ENCODE data around the gene PHF23.

The PHF23 gene

DNA sequence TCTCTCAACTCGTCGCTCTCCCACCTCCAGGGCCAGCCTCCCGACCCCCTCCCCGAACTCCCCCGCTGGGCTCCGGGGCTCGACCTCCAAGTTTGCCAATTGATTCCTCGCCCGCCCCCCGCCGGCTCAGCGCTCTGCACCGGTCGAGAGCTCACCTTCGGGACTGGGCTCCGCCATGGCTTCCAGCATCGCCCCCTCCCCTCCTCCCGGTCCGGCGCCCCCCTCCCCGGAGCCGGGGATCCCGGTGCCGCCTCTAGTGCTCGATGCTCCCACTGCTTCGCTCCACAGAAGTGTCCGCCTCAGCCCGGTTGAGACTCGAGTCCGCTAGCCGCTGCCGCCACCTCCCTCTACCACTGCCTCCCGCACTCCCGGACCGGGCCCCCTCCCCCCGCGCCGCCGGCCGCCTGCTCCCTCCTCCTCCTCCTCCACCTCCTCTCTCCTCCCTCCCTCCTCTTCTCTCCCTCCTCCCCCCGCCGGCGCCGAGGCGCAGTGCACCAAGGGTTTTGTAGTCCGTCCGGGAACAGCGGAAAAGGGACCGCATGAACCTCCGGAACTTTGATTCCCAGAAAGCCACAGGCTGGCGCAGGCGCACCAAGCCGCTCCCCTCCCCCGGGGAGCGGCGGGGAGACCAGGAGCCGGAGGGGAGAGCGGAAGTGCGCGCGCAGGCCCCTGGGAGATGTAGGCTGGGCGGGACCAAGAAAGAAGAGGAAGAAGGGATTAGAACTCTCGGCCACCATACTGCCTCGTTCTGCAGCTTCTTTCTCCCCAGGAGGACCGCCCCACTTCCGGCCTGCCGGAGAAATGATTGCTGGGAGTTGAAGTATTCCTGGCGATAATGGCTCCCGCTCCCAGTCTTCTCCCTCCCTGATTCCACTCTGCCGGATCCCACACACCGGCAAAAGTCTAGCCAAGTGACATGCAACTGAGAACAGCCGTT is at the start of gene PHF23:
Gene PHF23, minus strand, starts transcription at position 367 of the 937 bp plus-strand sequence. Its CDS starts 178 bp downstream, at position 189.
- no peaks in the 10 kb centered on the region for H3K9me3 ChIP-seq (ENCODE audit: control insufficient read depth in 1 of 2, low read length in 2 of 2)
- H3K36me3 ChIP-seq (ENCODE audit: control insufficient read depth in 1 of 2, insufficient read depth in 2 of 2, low read length in 2 of 2) = peaks cover 20 to 38% of the 10 kb centered on the region in 2 donors
- peak within 1 kb of the TSS; percentile 94 for H3K4me3 ChIP-seq (ENCODE audit: low read depth in 1 of 2, low read length in 2 of 2)
- no peaks in the 10 kb centered on the region for H3K27me3 ChIP-seq (ENCODE audit: control insufficient read depth in 1 of 2, insufficient read depth in 2 of 2, low read length in 2 of 2)
- peaks cover 48 to 54% of the 10 kb centered on the region in 2 donors for H3K4me1 ChIP-seq (ENCODE audit: control insufficient read depth in 1 of 2, insufficient read depth in 2 of 2, low read length in 2 of 2)
- peak within 1 kb of the TSS; percentile 79 for H3K27ac ChIP-seq (ENCODE audit: low read depth, low read length)
- H3K9ac ChIP-seq (ENCODE audit: low read depth in 1 of 2, low read length in 2 of 2) = peak within 1 kb of the TSS; percentile 78 to 92

DNA sequence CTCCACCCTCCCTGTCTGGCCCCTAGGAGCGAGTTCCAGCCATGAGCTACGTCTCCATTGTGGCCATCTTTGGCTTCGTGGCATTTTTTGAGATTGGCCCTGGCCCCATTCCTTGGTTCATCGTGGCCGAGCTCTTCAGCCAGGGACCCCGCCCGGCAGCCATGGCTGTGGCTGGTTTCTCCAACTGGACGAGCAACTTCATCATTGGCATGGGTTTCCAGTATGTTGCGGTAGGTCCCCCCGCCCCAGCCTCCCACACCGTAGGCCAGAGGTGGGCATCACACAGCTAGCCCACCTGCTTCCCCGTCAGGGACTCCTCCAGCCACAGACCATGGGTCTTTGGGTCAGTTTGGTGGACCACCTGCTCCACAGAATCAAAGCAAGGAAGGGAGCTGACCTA is 46.4 kb upstream of the PHF23 start:
- peaks cover 14 to 20% of the 10 kb centered on the region in 2 donors for H3K4me1 ChIP-seq (ENCODE audit: control insufficient read depth in 1 of 2, insufficient read depth in 2 of 2, low read length in 2 of 2)
- H3K36me3 ChIP-seq (ENCODE audit: control insufficient read depth in 1 of 2, insufficient read depth in 2 of 2, low read length in 2 of 2) = no peaks in the 10 kb centered on the region
- no peaks in the 10 kb centered on the region for H3K9me3 ChIP-seq (ENCODE audit: control insufficient read depth in 1 of 2, low read length in 2 of 2)
- peaks cover 0 to 13% of the 10 kb centered on the region in 2 donors for H3K27me3 ChIP-seq (ENCODE audit: control insufficient read depth in 1 of 2, insufficient read depth in 2 of 2, low read length in 2 of 2)
- no peak overlapping the region for H3K27ac ChIP-seq (ENCODE audit: low read depth, low read length)
- no peak overlapping the region for H3K9ac ChIP-seq (ENCODE audit: low read depth in 1 of 2, low read length in 2 of 2)
- no peak overlapping the region for H3K4me3 ChIP-seq (ENCODE audit: low read depth in 1 of 2, low read length in 2 of 2)

DNA sequence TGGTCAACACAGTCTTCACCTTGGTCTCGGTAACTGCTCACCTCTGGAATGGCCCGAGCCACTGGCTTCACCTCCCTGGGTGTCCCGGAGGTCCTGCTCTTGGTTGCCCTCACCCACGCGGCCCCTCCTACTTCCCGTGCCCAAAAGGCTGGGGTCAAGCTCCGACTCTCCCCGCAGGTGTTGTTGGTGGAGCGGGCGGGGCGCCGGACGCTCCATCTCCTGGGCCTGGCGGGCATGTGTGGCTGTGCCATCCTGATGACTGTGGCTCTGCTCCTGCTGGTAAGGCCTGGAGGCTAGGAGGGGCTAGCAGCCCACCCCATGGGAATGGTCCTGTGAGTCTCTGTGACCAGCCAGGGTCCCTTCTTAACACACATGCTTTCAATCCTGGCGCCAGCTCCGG is 45.7 kb upstream of the PHF23 start:
- Histone ChIP-seq H3K27me3 (ENCODE audit: control insufficient read depth in 1 of 2, insufficient read depth in 2 of 2, low read length in 2 of 2) (peaks cover 0 to 13% of the 10 kb centered on the region in 2 donors), H3K27ac (ENCODE audit: low read depth, low read length) (no peak overlapping the region), H3K9me3 (ENCODE audit: control insufficient read depth in 1 of 2, low read length in 2 of 2) (no peaks in the 10 kb centered on the region), H3K36me3 (ENCODE audit: control insufficient read depth in 1 of 2, insufficient read depth in 2 of 2, low read length in 2 of 2) (no peaks in the 10 kb centered on the region), H3K4me3 (ENCODE audit: low read depth in 1 of 2, low read length in 2 of 2) (no peak overlapping the region), H3K4me1 (ENCODE audit: control insufficient read depth in 1 of 2, insufficient read depth in 2 of 2, low read length in 2 of 2) (peaks cover 20 to 28% of the 10 kb centered on the region in 2 donors), H3K9ac (ENCODE audit: low read depth in 1 of 2, low read length in 2 of 2) (no peak overlapping the region)

DNA sequence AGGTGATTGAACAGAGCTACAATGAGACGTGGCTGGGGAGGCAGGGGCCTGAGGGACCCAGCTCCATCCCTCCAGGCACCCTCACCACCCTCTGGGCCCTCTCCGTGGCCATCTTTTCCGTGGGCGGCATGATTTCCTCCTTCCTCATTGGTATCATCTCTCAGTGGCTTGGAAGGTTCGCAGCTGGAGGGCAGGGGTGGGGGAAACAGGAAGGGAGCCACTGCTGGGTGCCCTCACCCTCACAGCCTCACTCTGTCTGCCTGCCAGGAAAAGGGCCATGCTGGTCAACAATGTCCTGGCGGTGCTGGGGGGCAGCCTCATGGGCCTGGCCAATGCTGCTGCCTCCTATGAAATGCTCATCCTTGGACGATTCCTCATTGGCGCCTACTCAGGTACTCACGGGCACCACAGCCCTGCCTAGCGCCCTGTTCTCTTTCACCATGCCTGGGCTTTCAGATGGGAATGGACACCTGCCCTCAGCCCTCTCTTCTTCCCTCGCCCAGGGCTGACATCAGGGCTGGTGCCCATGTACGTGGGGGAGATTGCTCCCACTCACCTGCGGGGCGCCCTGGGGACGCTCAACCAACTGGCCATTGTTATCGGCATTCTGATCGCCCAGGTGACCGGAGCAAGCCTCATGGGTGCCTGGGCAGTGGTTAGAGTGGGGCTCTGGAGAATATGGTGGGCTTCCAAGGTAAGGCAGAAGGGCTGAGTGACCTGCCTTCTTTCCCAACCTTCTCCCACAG is 44.4 kb upstream of the PHF23 start:
- no peak overlapping the region for H3K4me3 ChIP-seq (ENCODE audit: low read depth in 1 of 2, low read length in 2 of 2)
- H3K4me1 ChIP-seq (ENCODE audit: control insufficient read depth in 1 of 2, insufficient read depth in 2 of 2, low read length in 2 of 2) = peaks cover 21 to 35% of the 10 kb centered on the region in 2 donors
- peaks cover 0 to 13% of the 10 kb centered on the region in 2 donors for H3K27me3 ChIP-seq (ENCODE audit: control insufficient read depth in 1 of 2, insufficient read depth in 2 of 2, low read length in 2 of 2)
- no peak overlapping the region for H3K27ac ChIP-seq (ENCODE audit: low read depth, low read length)
- no peak overlapping the region for H3K9ac ChIP-seq (ENCODE audit: low read depth in 1 of 2, low read length in 2 of 2)
- no peaks in the 10 kb centered on the region for H3K9me3 ChIP-seq (ENCODE audit: control insufficient read depth in 1 of 2, low read length in 2 of 2)
- H3K36me3 ChIP-seq (ENCODE audit: control insufficient read depth in 1 of 2, insufficient read depth in 2 of 2, low read length in 2 of 2) = no peaks in the 10 kb centered on the region

DNA sequence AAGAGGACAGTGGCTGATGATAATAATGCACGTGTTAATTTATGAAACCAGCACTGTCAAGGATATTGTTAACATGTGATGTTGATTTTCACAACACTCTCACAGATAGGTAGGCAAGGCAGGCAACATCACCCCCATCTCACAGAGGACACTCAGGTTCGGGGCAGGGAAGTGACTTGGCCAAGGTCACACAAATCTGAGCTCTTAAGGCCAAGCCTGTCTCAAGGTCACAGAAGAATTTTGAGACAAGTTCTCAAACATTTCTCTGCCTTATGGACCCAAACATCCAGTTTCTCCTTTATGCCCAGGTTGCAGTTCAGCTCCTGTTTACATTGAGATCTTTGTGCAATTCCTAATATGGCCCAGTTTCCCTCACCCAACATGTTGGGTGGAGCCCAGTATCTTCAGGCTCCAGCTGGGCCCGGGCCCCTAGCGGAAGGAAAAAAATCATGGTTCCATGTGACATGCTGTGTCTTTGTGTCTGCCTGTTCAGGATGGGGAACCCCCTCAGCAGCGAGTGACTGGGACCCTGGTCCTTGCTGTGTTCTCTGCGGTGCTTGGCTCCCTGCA is 43.6 kb upstream of the PHF23 start:
- Histone ChIP-seq H3K4me1 (ENCODE audit: control insufficient read depth in 1 of 2, insufficient read depth in 2 of 2, low read length in 2 of 2) (peaks cover 21 to 35% of the 10 kb centered on the region in 2 donors), H3K27me3 (ENCODE audit: control insufficient read depth in 1 of 2, insufficient read depth in 2 of 2, low read length in 2 of 2) (peaks cover 0 to 13% of the 10 kb centered on the region in 2 donors), H3K36me3 (ENCODE audit: control insufficient read depth in 1 of 2, insufficient read depth in 2 of 2, low read length in 2 of 2) (no peaks in the 10 kb centered on the region), H3K9me3 (ENCODE audit: control insufficient read depth in 1 of 2, low read length in 2 of 2) (no peaks in the 10 kb centered on the region), H3K27ac (ENCODE audit: low read depth, low read length) (no peak overlapping the region), H3K9ac (ENCODE audit: low read depth in 1 of 2, low read length in 2 of 2) (peak overlapping the region in 1 of 2 donors; percentile 26), H3K4me3 (ENCODE audit: low read depth in 1 of 2, low read length in 2 of 2) (peak overlapping the region in 1 of 2 donors; percentile 56)

DNA sequence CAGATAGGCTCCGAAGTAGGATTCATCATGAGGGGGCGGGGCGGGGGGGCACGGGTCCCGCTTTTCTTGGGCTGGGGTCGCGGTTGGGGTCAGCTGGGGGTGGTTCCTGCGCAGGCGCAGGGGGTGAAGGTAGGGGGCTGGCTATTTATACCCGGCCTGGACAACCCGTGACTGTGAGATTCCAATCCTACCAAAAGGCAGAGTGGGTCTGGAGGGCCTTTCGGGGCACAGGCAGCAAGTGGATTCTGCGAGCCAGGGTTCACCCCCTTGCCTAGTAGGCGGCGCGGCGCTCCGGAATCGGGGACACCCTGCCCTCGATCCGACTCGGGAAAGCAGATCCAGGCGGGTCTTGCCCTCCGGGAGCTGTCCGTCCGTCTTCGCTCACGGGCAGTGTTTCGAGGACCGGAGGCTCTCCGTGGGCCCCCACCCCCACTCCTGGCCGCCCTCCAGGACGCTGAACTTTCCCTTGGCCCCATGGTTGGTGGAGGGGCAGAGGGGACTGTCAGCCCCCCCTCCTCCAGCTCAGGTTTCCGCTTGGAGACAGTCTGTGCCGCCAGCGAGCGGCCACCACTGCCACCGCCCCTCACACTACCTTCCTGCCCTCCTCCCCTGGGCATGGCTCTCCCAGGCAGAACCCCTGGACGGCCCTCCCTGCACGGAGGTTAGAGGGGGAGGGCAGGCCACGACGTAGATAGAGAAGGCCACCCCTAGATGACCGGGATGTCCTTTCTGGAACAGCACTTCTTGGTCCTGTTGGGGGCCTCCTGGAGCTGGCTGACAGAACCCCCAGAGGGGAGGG is 42.9 kb upstream of the PHF23 start:
- Histone ChIP-seq H3K36me3 (ENCODE audit: control insufficient read depth in 1 of 2, insufficient read depth in 2 of 2, low read length in 2 of 2) (no peaks in the 10 kb centered on the region), H3K9ac (ENCODE audit: low read depth in 1 of 2, low read length in 2 of 2) (peak overlapping the region; percentile 26 to 48), H3K27me3 (ENCODE audit: control insufficient read depth in 1 of 2, insufficient read depth in 2 of 2, low read length in 2 of 2) (peaks cover 0 to 13% of the 10 kb centered on the region in 2 donors), H3K4me1 (ENCODE audit: control insufficient read depth in 1 of 2, insufficient read depth in 2 of 2, low read length in 2 of 2) (peaks cover 21 to 35% of the 10 kb centered on the region in 2 donors), H3K4me3 (ENCODE audit: low read depth in 1 of 2, low read length in 2 of 2) (peak overlapping the region; percentile 56 to 77), H3K9me3 (ENCODE audit: control insufficient read depth in 1 of 2, low read length in 2 of 2) (no peaks in the 10 kb centered on the region), H3K27ac (ENCODE audit: low read depth, low read length) (no peak overlapping the region)

DNA sequence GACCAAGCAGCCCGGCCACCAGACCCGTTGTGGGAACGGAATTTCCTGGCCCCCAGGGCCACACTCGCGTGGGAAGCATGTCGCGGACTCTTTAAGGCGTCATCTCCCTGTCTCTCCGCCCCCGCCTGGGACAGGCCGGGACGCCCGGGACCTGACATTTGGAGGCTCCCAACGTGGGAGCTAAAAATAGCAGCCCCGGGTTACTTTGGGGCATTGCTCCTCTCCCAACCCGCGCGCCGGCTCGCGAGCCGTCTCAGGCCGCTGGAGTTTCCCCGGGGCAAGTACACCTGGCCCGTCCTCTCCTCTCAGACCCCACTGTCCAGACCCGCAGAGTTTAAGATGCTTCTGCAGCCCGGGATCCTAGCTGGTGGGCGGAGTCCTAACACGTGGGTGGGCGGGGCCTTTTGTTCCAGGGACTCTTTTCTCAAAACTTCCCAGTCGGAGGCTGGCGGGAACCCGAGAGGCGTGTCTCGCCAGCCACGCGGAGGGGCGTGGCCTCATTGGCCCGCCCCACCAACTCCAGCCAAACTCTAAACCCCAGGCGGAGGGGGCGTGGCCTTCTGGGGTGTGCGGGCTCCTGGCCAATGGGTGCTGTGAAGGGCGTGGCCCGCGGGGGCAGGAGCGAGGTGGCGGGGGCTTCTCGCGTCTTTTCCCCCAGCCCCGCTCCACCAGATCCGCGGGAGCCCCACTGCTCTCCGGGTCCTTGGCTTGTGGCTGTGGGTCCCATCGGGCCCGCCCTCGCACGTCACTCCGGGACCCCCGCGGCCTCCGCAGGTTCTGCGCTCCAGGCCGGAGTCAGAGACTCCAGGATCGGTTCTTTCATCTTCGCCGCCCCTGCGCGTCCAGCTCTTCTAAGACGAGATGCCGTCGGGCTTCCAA is 42.1 kb upstream of the PHF23 start, which contains the start of gene SLC2A4:
Gene SLC2A4, plus strand, starts transcription at position 645 of the 879 bp plus-strand sequence. Its CDS starts 217 bp downstream, at position 862.
- Histone ChIP-seq H3K27ac (ENCODE audit: low read depth, low read length) (peak within 1 kb of the TSS; percentile 72), H3K9me3 (ENCODE audit: control insufficient read depth in 1 of 2, low read length in 2 of 2) (no peaks in the 10 kb centered on the region), H3K36me3 (ENCODE audit: control insufficient read depth in 1 of 2, insufficient read depth in 2 of 2, low read length in 2 of 2) (no peaks in the 10 kb centered on the region), H3K9ac (ENCODE audit: low read depth in 1 of 2, low read length in 2 of 2) (peak within 1 kb of the TSS; percentile 67 to 84), H3K4me3 (ENCODE audit: low read depth in 1 of 2, low read length in 2 of 2) (peak within 1 kb of the TSS; percentile 77 to 80), H3K4me1 (ENCODE audit: control insufficient read depth in 1 of 2, insufficient read depth in 2 of 2, low read length in 2 of 2) (peaks cover 21 to 35% of the 10 kb centered on the region in 2 donors), H3K27me3 (ENCODE audit: control insufficient read depth in 1 of 2, insufficient read depth in 2 of 2, low read length in 2 of 2) (peaks cover 0 to 13% of the 10 kb centered on the region in 2 donors)

DNA sequence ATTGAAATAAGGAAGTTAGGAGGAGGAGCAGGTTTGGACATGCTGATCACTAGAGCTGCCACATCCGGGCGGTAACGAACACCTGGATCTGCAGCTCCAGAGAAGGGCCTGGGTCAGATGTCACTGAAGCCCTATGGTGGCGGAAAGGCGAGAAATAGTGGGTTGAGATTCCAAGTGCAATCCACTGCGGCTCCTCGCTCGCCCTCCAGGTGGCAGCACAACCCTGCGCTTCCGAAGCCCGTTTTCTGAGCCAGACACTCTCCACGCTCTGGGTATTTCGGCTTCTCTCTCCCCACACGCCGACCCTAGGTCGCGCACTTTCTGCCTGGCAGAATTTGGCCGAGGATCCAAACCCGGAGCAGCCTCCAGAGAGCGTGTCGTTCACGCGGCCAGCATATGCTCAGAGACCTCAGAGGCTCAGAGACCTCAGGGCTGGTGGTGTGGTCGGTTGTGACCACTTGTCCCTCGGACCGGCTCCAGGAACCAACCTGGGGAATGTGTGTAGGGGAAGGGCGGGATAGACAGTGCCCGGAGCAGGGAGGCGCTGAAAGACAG is 41.3 kb upstream of the PHF23 start:
- Histone ChIP-seq H3K9ac (ENCODE audit: low read depth in 1 of 2, low read length in 2 of 2) (peak overlapping the region; percentile 67 to 84), H3K4me1 (ENCODE audit: control insufficient read depth in 1 of 2, insufficient read depth in 2 of 2, low read length in 2 of 2) (peaks cover 21 to 35% of the 10 kb centered on the region in 2 donors), H3K36me3 (ENCODE audit: control insufficient read depth in 1 of 2, insufficient read depth in 2 of 2, low read length in 2 of 2) (no peaks in the 10 kb centered on the region), H3K27me3 (ENCODE audit: control insufficient read depth in 1 of 2, insufficient read depth in 2 of 2, low read length in 2 of 2) (peaks cover 0 to 13% of the 10 kb centered on the region in 2 donors), H3K9me3 (ENCODE audit: control insufficient read depth in 1 of 2, low read length in 2 of 2) (no peaks in the 10 kb centered on the region), H3K4me3 (ENCODE audit: low read depth in 1 of 2, low read length in 2 of 2) (peak overlapping the region; percentile 77 to 80), H3K27ac (ENCODE audit: low read depth, low read length) (peak overlapping the region; percentile 72)
